PC-9 (cell line): Measurements from ENCODE around the gene TGM2. TPM values are rescaled to one million over a fixed set of nuclear protein-coding genes. Genes with fewer than 3 reads are reported as not detected.

ENCODE experiments used
- BruUV-seq: library from RNA; stranded (reverse); fragments of 400-500 nt; replicated peaks from 2 replicates; lab custom pipeline; 2021; lab: Mats Ljungman, UMichigan
- CTCF ChIA-PET: fragments of 300-600 bp; sonication (Branson Sonifier 250); formaldehyde crosslinking; loops from one replicate; lab custom pipeline; 2022; ENCODE audit warnings: antibody characterized with exemption; lab: Charles Lee
- POLR2A ChIA-PET: fragments of 300-600 bp; sonication (Branson Sonifier 250); formaldehyde crosslinking; loops from one replicate; lab custom pipeline; 2022; ENCODE audit warnings: antibody characterized with exemption; ENCODE audit not compliant: unreplicated experiment; lab: Charles Lee
- DNase-seq, 2 experiments: peaks; one replicate each; pipeline versions ENCODE4 v3.0.0 to v3.0.0-alpha.2; 2015 to 2022; ENCODE audit warnings: mixed read lengths in 1 of 2
- H2AFZ ChIP-seq: fragments of 200-600 bp; sonication (generic); 2 replicates; pipeline ENCODE4 v1.8.1; 2017; ENCODE audit warnings: antibody characterized with exemption
- H3F3A ChIP-seq: fragments of 200-600 bp; sonication (generic); 2 replicates; pipeline ENCODE4 v1.8.1; 2017; ENCODE audit warnings: antibody characterized with exemption, mild to moderate bottlenecking, low read depth; ENCODE audit not compliant: insufficient read depth
- H3K27ac ChIP-seq: fragments of 200-600 bp; sonication (generic); 2 replicates; pipeline ENCODE4 v1.6.1; 2016; ENCODE audit warnings: mixed run types
- H3K27me3 ChIP-seq: fragments of 200-600 bp; sonication (generic); 2 replicates; pipeline ENCODE4 v1.6.1; 2016; ENCODE audit warnings: low read depth, mixed run types; ENCODE audit not compliant: insufficient read depth
- H3K36me3 ChIP-seq: fragments of 200-600 bp; sonication (generic); 2 replicates; pipeline ENCODE4 v1.6.1; 2016; ENCODE audit warnings: low read depth, mixed run types
- H3K4me1 ChIP-seq: fragments of 200-600 bp; sonication (generic); replicated peaks from 2 replicates; pipeline ENCODE4 v1.6.1; 2016; ENCODE audit warnings: mixed run types; ENCODE audit not compliant: insufficient read depth
- H3K4me2 ChIP-seq: fragments of 200-600 bp; sonication (generic); 2 replicates; pipeline ENCODE4 v1.6.1; 2017; ENCODE audit warnings: mixed run types
- H3K4me3 ChIP-seq: fragments of 200-600 bp; sonication (generic); 2 replicates; pipeline ENCODE4 v1.6.1; 2016; ENCODE audit warnings: mixed run types
- H3K79me2 ChIP-seq: fragments of 200-600 bp; sonication (generic); 2 replicates; pipeline ENCODE4 v1.6.1; 2017; ENCODE audit warnings: low read depth, mixed run types
- H3K9me2 ChIP-seq: fragments of 200-600 bp; sonication (generic); 2 replicates; pipeline ENCODE4 v1.8.1; 2017; ENCODE audit warnings: mild to moderate bottlenecking; ENCODE audit not compliant: insufficient read depth
- H3K9me3 ChIP-seq: fragments of 200-600 bp; sonication (generic); 2 replicates; pipeline ENCODE4 v1.8.1; 2016; ENCODE audit warnings: low read depth; ENCODE audit not compliant: insufficient read depth
- H4K20me1 ChIP-seq: fragments of 200-600 bp; sonication (generic); 2 replicates; pipeline ENCODE4 v1.8.1; 2017; ENCODE audit not compliant: insufficient read depth
- EZH2 ChIP-seq: fragments of 200-600 bp; sonication (generic); IDR thresholded peaks from 2 replicates; pipeline ENCODE4 v1.8.0; 2017; ENCODE audit warnings: antibody characterized with exemption, low read depth
- intact Hi-C: fragments of 100-400 bp; cut with micrococcal nuclease; formaldehyde crosslinking; loops from one replicate; pipeline ENCODE4 v1.10.0; 2022; ENCODE audit not compliant: unreplicated experiment
- total RNA-seq: library from RNA; stranded (reverse); gene quantifications from 2 replicates; pipeline ENCODE4 v1.2.3, GENCODE V29; 2021
- TF ChIP-seq, protein P1 (sequence below): fragments of 200-600 bp; sonication (generic); conservative IDR thresholded peaks from 2 replicates; pipeline ENCODE4 v1.6.1; 2017; ENCODE audit warnings: mixed run types, antibody characterized with exemption, mild to moderate bottlenecking, moderate library complexity

The TGM2 gene
- total RNA-seq, 1 experiment from 2014 or later, result 333 TPM

DNA sequence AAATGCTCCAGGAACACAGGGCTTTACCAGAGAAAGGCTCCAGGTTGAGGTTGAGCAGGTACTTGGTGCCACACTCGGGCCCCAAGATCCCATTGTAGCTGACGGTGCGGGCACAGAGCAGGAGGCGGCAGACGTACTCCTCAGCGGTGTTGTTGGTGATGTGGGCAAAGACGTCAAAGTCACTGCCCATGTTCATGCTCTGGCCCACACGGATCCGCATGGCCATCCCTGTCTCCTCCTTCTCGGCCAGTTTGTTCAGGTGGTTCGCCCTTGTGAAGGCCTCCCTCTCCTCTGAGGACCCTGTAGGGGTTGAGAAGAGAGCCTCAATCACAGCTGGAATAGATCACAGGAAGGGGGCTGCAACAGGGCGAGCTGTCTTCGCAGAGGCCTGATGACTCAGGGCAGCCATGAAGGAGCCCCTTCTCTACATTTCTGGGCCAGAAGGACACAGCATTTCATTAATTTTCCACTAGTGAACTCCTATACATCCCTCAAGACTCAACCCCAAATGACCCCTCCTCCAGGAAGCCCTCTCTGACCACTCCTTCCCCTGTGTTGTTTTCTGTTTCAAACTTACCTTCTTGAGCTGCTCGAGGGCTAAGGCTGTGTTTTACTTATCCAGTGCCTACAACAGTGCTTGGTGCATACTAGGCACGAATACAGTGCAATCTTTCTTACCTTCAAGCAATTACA, 26.8 kb downstream of the TGM2 start:
- H3K4me1 ChIP-seq, result peaks cover 59% of the 10 kb centered on the region
- H3K79me2 ChIP-seq, result peaks cover 9% of the 10 kb centered on the region; the same call in 1 of the 2 replicates
- H3K27ac ChIP-seq, result peak overlapping the region; percentile 92
- H3K4me3 ChIP-seq, result no peak overlapping the region
- ChIA-PET POLR2A (no interaction called here), CTCF (no interaction called here)
- H2AFZ ChIP-seq, result no peak overlapping the region
- no peaks in the 10 kb centered on the region for H3K9me3 ChIP-seq
- TF ChIP-seq EZH2, result no peak
- TF ChIP-seq, protein P1, sequence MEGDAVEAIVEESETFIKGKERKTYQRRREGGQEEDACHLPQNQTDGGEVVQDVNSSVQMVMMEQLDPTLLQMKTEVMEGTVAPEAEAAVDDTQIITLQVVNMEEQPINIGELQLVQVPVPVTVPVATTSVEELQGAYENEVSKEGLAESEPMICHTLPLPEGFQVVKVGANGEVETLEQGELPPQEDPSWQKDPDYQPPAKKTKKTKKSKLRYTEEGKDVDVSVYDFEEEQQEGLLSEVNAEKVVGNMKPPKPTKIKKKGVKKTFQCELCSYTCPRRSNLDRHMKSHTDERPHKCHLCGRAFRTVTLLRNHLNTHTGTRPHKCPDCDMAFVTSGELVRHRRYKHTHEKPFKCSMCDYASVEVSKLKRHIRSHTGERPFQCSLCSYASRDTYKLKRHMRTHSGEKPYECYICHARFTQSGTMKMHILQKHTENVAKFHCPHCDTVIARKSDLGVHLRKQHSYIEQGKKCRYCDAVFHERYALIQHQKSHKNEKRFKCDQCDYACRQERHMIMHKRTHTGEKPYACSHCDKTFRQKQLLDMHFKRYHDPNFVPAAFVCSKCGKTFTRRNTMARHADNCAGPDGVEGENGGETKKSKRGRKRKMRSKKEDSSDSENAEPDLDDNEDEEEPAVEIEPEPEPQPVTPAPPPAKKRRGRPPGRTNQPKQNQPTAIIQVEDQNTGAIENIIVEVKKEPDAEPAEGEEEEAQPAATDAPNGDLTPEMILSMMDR, result no peak
- no peaks in the 10 kb centered on the region for H3K27me3 ChIP-seq
- no peak overlapping the region for H3K4me2 ChIP-seq
- intact Hi-C loops, result no loop called here
- H3F3A ChIP-seq, result peaks cover 92% of the 10 kb centered on the region
- no peaks in the 10 kb centered on the region for H3K9me2 ChIP-seq
- peaks cover 72% of the 10 kb centered on the region for H3K36me3 ChIP-seq
- peak in 1 of 2 experiments; percentile 21 for DNase-seq
- no peaks in the 10 kb centered on the region for H4K20me1 ChIP-seq
- no TSS peak for BruUV-seq

- intact Hi-C loops, result no loop called here
- no peaks in the 10 kb centered on the region for H3K27me3 ChIP-seq
- H3K4me1 ChIP-seq, result peaks cover 59% of the 10 kb centered on the region
- CTCF ChIA-PET, result no interaction called here
- H3K79me2 ChIP-seq, result peaks cover 9% of the 10 kb centered on the region; the same call in 1 of the 2 replicates
- peaks cover 92% of the 10 kb centered on the region for H3F3A ChIP-seq
- H4K20me1 ChIP-seq, result no peaks in the 10 kb centered on the region
- DNase-seq, result peak in 1 of 2 experiments; percentile 11
- H3K9me2 ChIP-seq, result no peaks in the 10 kb centered on the region
- POLR2A ChIA-PET, result no interaction called here
- no peaks in the 10 kb centered on the region for H3K9me3 ChIP-seq
- no peak overlapping the region for H3K4me3 ChIP-seq
- TF ChIP-seq EZH2, result no peak
- TF ChIP-seq, protein P1, result no peak
- peak overlapping the region; percentile 92 for H3K27ac ChIP-seq
- BruUV-seq, result no TSS peak
- no peak overlapping the region for H3K4me2 ChIP-seq
- H2AFZ ChIP-seq, result no peak overlapping the region
- peaks cover 74% of the 10 kb centered on the region for H3K36me3 ChIP-seq
Observed at GRCh38 chr20:38137441-38138037, 27.5 kb downstream of the TGM2 start.

DNA sequence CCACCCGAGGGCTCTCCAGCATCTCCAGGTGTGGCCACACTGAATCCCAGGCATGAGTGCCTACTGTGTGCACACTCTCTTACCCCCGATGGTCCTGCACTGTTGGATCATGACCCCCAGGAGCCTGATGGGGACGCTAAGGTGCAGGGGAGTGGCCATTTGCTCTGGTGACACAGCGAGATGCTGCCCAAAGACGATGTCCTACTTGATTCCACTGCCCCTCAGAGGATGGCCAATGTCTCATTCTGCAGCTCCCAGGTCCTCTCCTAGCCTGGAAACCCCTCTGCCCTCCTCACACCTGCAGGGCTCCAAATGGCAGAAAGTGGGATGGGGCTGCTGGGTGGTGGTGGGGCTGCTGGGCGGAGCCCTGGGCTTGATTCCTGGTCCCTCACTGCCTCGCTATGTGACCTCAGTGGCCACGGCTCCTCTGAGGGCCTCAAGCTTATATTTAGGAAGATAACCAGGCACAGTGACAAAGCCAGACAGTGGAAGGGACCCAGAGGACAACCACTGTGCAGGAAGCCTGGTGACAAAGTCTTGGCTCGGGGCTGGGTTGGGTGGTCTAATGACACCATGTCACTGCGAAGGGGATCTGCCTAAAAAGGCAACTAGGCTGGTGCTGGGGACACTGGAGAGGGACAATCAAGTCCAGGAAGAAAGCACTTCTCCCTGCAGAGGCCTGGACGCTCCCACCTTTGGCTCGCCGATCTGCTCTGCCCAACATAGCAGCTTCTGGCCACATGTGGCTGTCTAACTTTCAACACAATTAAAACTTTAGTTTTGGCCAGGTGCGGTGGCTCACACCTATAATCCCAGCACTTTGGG, 28.4 kb downstream of the TGM2 start:
- no TSS peak for BruUV-seq
- CTCF ChIA-PET, result interaction anchor here (0.5 to 0.6 kb wide), 2 partner anchors 21 to 23 kb away, joined by 3 to 4 read pairs; no protein-coding TSS in a partner anchor
- Histone ChIP-seq H3K9me3 (no peaks in the 10 kb centered on the region), H3K4me1 (peaks cover 60% of the 10 kb centered on the region), H3K79me2 (peaks cover 11% of the 10 kb centered on the region; the same call in 1 of the 2 replicates), H3F3A (peaks cover 92% of the 10 kb centered on the region), H3K9me2 (no peaks in the 10 kb centered on the region), H4K20me1 (no peaks in the 10 kb centered on the region), H3K36me3 (peaks cover 72% of the 10 kb centered on the region), H3K4me3 (no peak overlapping the region), H3K27me3 (no peaks in the 10 kb centered on the region), H3K27ac (peak overlapping the region; percentile 92), H2AFZ (no peak overlapping the region), H3K4me2 (no peak overlapping the region)
- no peak for TF ChIP-seq EZH2
- TF ChIP-seq, protein P1, result no peak
- intact Hi-C loops, result no loop called here
- DNase-seq, result peak in 1 of 2 experiments; percentile 26
- POLR2A ChIA-PET, result no interaction called here
